Glomerular visceral epithelial cell (primary cell): ENCODE measurements around the gene VEZT.
"Not testable (repeated sequence)": the region's sequence is repeated elsewhere in the genome, so short reads cannot be mapped to it uniquely, and the experiment has no call there.

Experiments used
- DNase-seq: peaks from one replicate; pipeline ENCODE4 v3.0.0-alpha.2; 2016; ENCODE audit errors: extremely low spot score

The VEZT gene

DNA sequence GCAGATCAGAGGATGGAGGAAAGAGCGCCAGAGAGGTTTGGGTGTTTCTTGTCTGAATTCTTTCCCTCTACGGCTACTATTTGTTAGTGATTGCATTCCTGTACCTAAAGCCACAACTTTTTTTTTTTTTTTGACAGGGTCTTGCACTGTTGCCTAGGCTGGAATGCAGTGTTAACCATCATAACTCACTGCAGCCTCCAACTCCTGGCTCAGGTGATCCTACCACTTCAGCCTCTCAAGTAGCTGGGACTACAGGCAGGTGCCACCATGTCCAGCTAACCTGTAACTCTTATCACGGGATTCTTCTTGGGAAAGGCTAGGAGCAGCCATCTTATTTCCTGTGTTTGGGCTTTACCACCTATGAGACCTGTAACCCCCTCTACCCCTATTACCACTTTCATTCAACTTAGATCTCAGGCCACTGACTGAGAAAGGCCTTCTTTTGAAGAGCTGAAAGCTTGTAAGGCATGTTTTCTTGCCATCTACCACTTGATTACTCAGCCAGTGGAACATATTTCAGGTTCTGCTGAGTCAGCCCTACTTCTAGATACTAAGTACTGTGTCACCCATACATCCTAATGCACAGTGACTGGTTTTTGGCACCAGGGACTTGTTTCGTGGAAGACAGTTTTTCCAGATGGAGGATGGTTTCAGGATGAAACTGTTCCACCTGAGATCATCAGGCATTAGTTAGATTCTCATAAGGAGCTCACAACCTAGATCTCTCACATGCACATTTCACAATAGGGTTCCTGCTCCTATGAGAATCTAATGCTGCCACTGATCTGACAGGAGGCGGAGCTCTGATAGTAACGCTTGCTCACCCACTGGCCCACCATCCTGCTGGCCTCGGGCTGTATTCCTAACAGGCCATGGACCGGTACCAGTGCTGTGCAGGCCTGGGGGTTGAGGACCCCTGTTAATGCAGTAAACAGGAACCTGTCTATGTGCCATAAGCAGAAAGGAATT lies 6.9 kb downstream of the VEZT start:
- DNase-seq: no peak

DNA sequence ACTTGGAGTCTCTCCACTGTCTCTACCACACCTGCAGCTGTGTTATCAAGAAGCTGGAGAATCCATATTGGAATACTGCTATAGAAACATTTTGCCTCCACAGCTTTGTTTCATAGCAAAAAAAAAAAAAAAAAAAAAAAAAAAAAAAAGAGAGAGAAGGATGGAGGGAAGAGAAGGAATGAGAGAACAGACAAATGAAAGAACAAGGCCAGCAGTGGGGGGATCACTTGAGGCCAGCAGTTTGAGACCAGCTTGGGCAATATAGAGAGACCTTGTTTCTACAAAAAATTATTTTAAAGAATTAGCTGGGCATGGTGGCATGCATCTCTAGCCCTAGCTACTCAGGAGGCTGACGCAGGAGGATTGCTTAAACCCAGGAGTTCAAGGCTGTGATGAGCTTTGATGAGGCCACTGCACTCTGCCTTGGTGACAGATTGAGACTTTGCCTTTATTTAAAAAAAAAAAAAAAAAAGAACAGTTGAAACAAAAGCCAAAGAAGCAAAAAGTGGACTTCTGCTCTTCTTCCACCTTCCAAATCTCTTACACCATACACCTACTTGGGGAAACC lies 8.1 kb downstream of the VEZT start:
- no peak for DNase-seq

GRCh38 chr12:95227818-95228356 lies 10.3 kb downstream of the VEZT start:
- no peak for DNase-seq

DNA sequence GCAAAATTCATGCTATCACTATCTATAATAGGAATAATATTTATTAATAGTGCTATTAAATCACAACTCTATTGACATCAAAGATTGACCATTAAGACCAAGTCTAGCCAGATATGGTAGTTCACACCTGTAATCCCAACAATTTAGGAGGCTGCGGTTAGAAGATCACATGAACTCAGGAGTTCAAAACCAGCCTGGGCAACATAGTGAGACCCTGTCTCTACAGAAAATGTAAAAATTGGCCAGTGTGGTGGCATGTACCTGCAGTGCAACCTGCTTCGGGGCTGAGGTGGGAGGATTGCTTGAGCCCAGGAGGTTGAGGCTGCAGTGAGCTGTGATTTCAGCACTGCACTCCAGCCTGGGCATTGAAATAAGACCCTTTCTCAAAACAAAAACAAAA lies 11.0 kb downstream of the VEZT start:
- DNase-seq: no peak

GRCh38 chr12:95229636-95230035 lies 12.0 kb downstream of the VEZT start:
- no peak for DNase-seq

DNA sequence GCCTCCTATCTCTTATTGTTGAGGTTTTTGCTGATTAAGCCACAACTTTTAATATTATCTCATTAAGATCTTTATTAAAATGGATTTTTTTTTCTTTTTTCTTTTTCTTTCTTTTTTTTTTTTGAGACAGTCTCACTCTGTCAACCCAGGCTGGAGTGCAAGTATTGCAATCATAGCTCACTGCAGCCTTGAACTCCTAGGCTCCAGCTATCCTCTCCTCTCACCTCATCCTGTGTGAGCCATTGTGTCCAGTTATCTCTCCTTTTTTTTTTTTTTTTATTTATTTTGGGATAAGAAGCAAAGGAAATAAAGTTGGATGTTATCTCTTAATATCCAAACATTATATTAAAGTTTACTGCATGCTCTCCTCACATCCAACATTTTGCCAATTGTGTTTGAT lies 12.7 kb downstream of the VEZT start:
- no peak for DNase-seq

- DNase-seq: no peak
Observed at GRCh38 chr12:95231190-95231589, 13.6 kb downstream of the VEZT start.

GRCh38 chr12:95234187-95234586 lies 16.6 kb downstream of the VEZT start:
- DNase-seq: not testable (repeated sequence)

DNA sequence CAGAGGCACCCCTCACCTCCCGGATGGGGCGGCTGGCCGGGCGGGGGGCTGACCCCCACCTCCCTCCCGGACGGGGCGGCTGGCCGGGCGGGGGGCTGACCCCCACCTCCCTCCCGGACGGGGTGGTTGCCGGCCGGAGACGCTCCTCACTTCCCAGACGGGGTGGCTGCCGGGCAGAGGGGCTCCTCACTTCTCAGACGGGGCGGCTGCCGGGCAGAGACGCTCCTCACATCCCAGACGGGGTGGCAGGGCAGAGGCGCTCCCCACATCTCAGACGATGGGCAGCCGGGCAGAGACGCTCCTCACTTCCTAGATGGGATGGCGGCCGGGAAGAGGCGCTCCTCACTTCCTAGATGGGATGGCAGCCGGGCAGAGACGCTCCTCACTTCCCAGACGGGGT lies 18.0 kb downstream of the VEZT start:
- not testable (repeated sequence) for DNase-seq

DNA sequence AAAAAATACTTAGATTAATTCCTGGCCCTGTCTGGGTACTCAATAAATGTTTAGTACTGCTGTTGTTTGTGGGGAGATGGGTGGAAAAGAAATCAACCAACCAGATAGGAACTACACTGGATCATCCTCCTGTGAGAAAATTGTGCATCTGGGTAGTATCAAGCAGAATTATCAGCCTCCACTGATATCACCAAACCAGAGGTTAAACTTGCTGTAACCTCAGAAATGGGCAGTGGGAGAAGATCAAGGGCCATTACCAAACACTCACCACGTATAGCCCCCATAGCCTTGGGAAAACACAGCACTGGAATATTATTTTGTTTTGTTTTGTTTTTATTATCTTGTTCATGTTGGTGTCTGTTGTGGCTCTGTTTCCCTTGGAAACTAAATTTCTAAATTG lies 19.7 kb downstream of the VEZT start:
- no peak for DNase-seq

- no peak for DNase-seq
Observed at GRCh38 chr12:95238150-95238549, 20.5 kb downstream of the VEZT start.

DNA sequence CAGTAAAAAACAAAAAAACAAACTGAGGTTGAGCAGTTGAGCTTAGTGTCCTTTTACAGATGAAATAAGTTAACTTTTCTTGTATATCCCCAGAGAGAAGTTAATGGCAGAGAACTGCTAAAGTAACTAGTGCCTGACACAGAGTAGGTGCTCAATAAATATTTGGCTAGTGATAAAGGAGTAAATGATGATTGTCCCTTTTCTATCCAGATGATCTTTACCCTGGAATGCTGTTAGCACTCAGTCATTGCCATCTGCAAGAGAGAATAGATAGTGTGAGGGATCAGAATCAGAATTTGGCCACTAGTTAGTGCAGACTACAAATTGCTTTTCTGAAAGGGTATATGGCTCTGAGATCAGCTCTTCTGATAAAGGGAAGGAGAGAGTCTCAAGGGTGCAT lies 21.6 kb downstream of the VEZT start:
- DNase-seq: no peak

DNA sequence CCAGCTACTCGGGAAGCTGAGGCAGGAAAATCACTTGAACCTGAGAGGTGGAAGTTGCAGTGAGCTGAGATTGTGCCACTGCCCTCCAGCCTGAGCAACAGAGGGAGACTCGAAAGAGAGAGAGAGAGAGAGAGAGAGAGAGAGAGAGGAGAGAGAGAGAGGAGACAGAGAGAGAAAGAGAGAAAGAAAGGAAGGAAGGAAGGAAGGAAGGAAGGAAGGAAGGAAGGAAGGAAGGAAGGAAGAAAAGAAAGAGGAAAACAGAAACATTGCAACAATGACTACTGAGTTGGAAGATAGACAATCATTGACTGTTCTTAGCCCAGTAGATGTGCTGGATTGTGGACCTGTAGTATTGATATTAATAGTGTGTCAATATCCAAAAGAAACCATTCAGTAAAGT lies 22.2 kb downstream of the VEZT start:
- DNase-seq: not testable (repeated sequence)

DNA sequence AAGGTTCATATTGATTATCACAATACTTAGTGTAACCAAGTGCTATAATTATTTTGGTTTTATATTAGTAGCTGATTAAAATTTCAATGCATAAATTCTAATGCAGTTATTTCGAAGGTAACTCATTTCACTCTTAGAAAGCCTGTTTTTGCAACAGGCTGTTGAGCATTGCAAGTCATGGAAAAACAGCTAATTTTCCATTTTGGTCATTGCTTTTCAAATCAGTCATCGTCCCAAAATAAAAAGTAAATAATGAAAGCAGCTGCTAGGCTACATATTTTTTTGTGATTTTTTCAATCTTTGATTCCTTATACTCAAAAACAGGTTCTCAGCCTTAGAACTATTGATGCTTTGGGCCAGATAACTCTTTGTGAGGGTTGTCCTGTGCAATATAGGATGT lies 22.9 kb downstream of the VEZT start:
- DNase-seq: no peak

- DNase-seq: not testable (repeated sequence)
Observed at GRCh38 chr12:95241138-95241537, 23.5 kb downstream of the VEZT start.

DNA sequence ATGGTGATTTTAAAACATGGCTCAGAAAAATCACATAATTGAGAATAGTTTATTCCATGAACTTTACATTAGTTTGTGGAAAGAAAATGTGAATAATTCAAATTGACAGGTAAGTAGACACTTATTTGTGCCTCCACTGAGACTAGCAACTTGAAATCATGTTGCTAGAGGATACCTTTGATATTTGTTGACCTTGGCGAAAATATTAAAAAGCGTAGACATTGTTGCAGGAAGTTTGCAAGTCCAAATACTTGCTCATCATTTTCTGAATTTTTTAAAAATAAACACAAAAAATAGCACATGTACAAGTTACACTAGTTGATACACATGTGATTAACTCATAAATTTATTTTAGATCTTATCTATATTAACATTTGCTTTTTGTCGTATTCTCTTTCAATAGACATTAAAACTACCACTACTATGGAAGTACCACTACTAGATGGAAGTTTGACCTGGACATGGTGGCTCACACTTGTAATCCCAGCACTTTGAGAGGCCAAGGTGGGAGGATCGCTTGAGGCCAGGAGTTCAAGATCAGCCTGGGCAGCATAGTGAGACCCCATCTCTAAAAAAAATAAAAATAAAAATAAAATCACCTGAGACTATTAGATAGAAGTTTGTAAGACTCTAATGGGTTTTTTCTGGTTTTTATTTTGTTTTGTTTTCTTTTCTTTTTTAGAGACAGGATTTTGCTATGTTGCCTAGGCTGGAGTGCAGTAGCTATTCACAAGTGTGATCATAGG lies 24.3 kb downstream of the VEZT start:
- no peak for DNase-seq

DNA sequence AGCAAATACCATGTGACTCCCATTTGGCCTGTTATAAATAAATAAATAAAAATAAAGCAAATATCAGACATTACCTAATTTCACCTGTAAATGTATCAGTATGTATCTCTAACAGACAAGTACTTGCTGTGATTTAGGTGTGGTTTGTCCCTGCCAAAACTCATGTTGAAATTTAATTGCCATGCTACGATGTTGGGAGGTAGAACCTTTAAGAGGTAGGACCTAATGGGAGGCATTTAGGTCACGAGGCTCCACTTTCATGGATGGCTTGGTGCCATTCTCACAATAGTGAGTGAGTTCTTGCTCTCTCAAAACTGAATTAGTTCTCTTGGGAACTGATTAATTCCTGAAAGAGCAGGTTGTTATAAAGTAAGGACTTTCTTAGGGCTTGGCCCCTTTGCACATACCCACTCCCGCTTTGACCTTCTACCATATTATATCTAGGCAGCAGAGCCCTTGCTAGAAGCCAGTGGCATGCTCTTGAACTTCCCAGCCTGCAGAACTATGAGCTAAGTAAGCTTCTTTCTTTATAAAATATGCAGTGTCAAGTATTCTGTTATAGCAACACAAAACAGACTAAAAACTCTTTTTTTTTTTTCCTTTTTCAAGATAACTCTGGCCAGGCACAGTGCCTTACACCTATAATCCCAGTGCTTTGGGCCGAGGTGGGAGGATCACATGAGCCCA lies 26.0 kb downstream of the VEZT start:
- no peak for DNase-seq

GRCh38 chr12:95244350-95244749 lies 26.7 kb downstream of the VEZT start:
- no peak for DNase-seq

DNA sequence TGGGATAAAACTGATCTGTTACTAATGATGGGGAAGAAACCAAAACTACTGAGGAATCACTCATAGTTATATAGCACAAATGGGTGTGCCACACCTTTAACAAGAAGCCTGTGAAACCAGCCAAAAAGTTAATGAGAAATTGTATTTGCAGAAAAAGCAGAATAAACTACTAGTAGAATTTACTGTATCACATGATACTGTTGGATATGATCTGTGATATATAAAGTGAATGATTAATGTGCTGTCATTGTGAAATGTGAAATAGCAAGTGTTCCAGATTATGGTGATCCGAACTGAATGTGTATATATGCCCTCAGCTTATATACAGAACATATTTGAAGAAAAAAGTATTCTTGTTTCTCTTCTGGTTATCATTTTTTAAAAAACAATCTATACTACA lies 30.5 kb downstream of the VEZT start:
- no peak for DNase-seq

- DNase-seq: no peak
Observed at GRCh38 chr12:95248604-95249360, 31.2 kb downstream of the VEZT start.

GRCh38 chr12:95253386-95253785 lies 35.8 kb downstream of the VEZT start:
- DNase-seq: no peak
